H1 (cell line): ENCODE results near the gene E2F3. TPM values are rescaled to one million over a fixed set of nuclear protein-coding genes. Genes with fewer than 3 reads are reported as not detected.

Experiments
- KDM4A ChIP-seq: IDR thresholded peaks from one replicate; pipeline ENCODE4 v1.7.1; 2012; ENCODE audit warnings: low read depth, mild to moderate bottlenecking, moderate library complexity, low read length, inconsistent platforms; ENCODE audit not compliant: severe bottlenecking
- PHF8 ChIP-seq: fragments of 200-600 bp; sonication (generic); conservative IDR thresholded peaks from 2 replicates; pipeline ENCODE4 v1.7.1; 2012; ENCODE audit warnings: low read depth, mild to moderate bottlenecking, inconsistent platforms, low read length, moderate library complexity
- polyA plus RNA-seq, 7 experiments: library from polyadenylated mRNA; depleted of rRNA in 3 of 7; stranded (reverse) in 5 of 7; unstranded in 2 of 7; fragments of >200 nt in 5 of 7; fragments of 200-250 nt in 2 of 7; gene quantifications; 1 replicate in 5 of 7; 2 replicates in 1 of 7; 4 replicates in 1 of 7; pipeline versions ENCODE4 v1.2.1 to v1.2.3, GENCODE V29; 2011 to 2013; ENCODE audit warnings: missing spikeins in 2 of 7, mixed read lengths in 2 of 7
- total RNA-seq: library from RNA; stranded (reverse); fragmentation: NEBNext Ultra II Directional; extraction: Animal tissue kit (Norgen Biotek cat#: 25700); gene quantifications from 2 replicates; pipeline ENCODE4 v1.2.1, GENCODE V29; 2021

The E2F3 gene
- total and polyA plus RNA-seq, 2 of the 8 experiments (the other 6 are each of a cell fraction or from before 2014, with no cell fraction given) = 14.9 to 42.2 TPM

- peak; percentile 19 for TF ChIP-seq KDM4A
- peak; percentile 62; the same call in 1 of the 2 replicates for TF ChIP-seq PHF8
These were observed 827 bp downstream of the E2F3 start (continued) for GRCh38 chr6:20402342-20403069.
